ENCODE results near the gene WDR86.

The WDR86 gene

GRCh38 chr7:151379193-151379520 lies 30.7 kb downstream of the WDR86 start:
- no peak for DNase-seq (ENCODE audit: low read depth)

- DNase-seq (ENCODE audit: low read depth) = no peak
These were observed 31.2 kb downstream of the WDR86 start for GRCh38 chr7:151378496-151379192.

- no peak for DNase-seq (ENCODE audit: low read depth)
These were observed 31.8 kb downstream of the WDR86 start for GRCh38 chr7:151378011-151378410.

- DNase-seq (ENCODE audit: low read depth) = no peak
These were observed 32.4 kb downstream of the WDR86 start for GRCh38 chr7:151377406-151377805.

- no peak for DNase-seq (ENCODE audit: low read depth)
These were observed 33.5 kb downstream of the WDR86 start for GRCh38 chr7:151376218-151376902.

GRCh38 chr7:151375530-151376217 lies 34.2 kb downstream of the WDR86 start:
- no peak for DNase-seq (ENCODE audit: low read depth)

- DNase-seq (ENCODE audit: low read depth) = no peak
These were observed 35.1 kb downstream of the WDR86 start for GRCh38 chr7:151374726-151375125.

GRCh38 chr7:151374139-151374538 lies 35.7 kb downstream of the WDR86 start:
- DNase-seq (ENCODE audit: low read depth) = no peak

GRCh38 chr7:151373599-151373998 lies 36.2 kb downstream of the WDR86 start:
- DNase-seq (ENCODE audit: low read depth) = no peak

- DNase-seq (ENCODE audit: low read depth) = no peak
These were observed 37.1 kb downstream of the WDR86 start for GRCh38 chr7:151372612-151373265.

- no peak for DNase-seq (ENCODE audit: low read depth)
These were observed 38.6 kb downstream of the WDR86 start for GRCh38 chr7:151371266-151371665.

- peak; percentile 70 for DNase-seq (ENCODE audit: low read depth)
These were observed 41.7 kb downstream of the WDR86 start for GRCh38 chr7:151368136-151368571.

GRCh38 chr7:151367284-151367683 lies 42.6 kb downstream of the WDR86 start:
- peak; percentile 44 for DNase-seq (ENCODE audit: low read depth)

GRCh38 chr7:151366880-151367222 lies 43.0 kb downstream of the WDR86 start:
- peak; percentile 39 for DNase-seq (ENCODE audit: low read depth)

- DNase-seq (ENCODE audit: low read depth) = peak; percentile 44
These were observed 43.5 kb downstream of the WDR86 start for GRCh38 chr7:151366166-151366879.

- no peak for DNase-seq (ENCODE audit: low read depth)
These were observed 46.7 kb downstream of the WDR86 start for GRCh38 chr7:151363182-151363581.

- DNase-seq (ENCODE audit: low read depth) = peak; percentile 59
These were observed 48.5 kb downstream of the WDR86 start for GRCh38 chr7:151361193-151361959.

- no peak for DNase-seq (ENCODE audit: low read depth)
These were observed 57.3 kb downstream of the WDR86 start for GRCh38 chr7:151352512-151352911.

GRCh38 chr7:151351967-151352366 lies 57.9 kb downstream of the WDR86 start:
- DNase-seq (ENCODE audit: low read depth) = no peak

GRCh38 chr7:151351027-151351426 lies 58.8 kb downstream of the WDR86 start:
- no peak for DNase-seq (ENCODE audit: low read depth)

GRCh38 chr7:151349507-151349853 lies 60.4 kb downstream of the WDR86 start:
- no peak for DNase-seq (ENCODE audit: low read depth)

Measured in iris pigment epithelial cell (primary cell).